ENCODE results near the gene SHISA7. TPM values are rescaled to one million over a fixed set of nuclear protein-coding genes. Genes with fewer than 3 reads are reported as not detected.

SHISA7 gene
- total and polyA plus RNA-seq, 7 donors = 0.04 to 0.41 (median 0.32) TPM; not detected in 3

GRCh38 chr19:55453511-55454260 is 10.6 kb upstream of the SHISA7 start:
- WGBS, 2 donors = 85 to 92% methylated on average over 12 of the region's 12 CpGs
- Histone ChIP-seq H3K4me1 (peaks cover 0 to 23% (median 22%) of the 10 kb centered on the region in 4 donors), H3K9me3 (no peaks in the 10 kb centered on the region), H3K36me3 (peaks cover 0 to 28% (median 0%) of the 10 kb centered on the region in 4 donors), H3K4me3 (no peak overlapping the region), H3K27ac (no peak overlapping the region), H3K27me3 (peaks cover 26 to 36% (median 31%) of the 10 kb centered on the region in 3 donors)
- DNase-seq = no peak
- intact Hi-C loops (cut with DNase I) = no loop called here
- TF ChIP-seq POLR2AphosphoS5 (IDR thresholded peaks at IDR 0.05) (no peak), EP300 (IDR thresholded peaks at IDR 0.05) (no peak), POLR2A (IDR thresholded peaks at IDR 0.05) (no peak)
- TF ChIP-seq, protein P1, sequence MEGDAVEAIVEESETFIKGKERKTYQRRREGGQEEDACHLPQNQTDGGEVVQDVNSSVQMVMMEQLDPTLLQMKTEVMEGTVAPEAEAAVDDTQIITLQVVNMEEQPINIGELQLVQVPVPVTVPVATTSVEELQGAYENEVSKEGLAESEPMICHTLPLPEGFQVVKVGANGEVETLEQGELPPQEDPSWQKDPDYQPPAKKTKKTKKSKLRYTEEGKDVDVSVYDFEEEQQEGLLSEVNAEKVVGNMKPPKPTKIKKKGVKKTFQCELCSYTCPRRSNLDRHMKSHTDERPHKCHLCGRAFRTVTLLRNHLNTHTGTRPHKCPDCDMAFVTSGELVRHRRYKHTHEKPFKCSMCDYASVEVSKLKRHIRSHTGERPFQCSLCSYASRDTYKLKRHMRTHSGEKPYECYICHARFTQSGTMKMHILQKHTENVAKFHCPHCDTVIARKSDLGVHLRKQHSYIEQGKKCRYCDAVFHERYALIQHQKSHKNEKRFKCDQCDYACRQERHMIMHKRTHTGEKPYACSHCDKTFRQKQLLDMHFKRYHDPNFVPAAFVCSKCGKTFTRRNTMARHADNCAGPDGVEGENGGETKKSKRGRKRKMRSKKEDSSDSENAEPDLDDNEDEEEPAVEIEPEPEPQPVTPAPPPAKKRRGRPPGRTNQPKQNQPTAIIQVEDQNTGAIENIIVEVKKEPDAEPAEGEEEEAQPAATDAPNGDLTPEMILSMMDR (IDR thresholded peaks at IDR 0.05) = no peak

- Histone ChIP-seq H3K27me3 (peaks cover 26 to 36% (median 31%) of the 10 kb centered on the region in 3 donors), H3K27ac (no peak overlapping the region), H3K9me3 (no peaks in the 10 kb centered on the region), H3K4me1 (peaks cover 0 to 23% (median 22%) of the 10 kb centered on the region in 4 donors), H3K4me3 (peak overlapping the region in 3 of 4 donors; percentile 1 to 36 (median 18)), H3K36me3 (peaks cover 0 to 28% (median 0%) of the 10 kb centered on the region in 4 donors)
- TF ChIP-seq EP300 (IDR thresholded peaks at IDR 0.05) = no peak
- intact Hi-C loops (cut with DNase I) = no loop called here
- 22 to 71% methylated on average over 34 of the region's 34 CpGs for WGBS, 2 donors
- DNase-seq = peak; percentile 88
Measured at GRCh38 chr19:55452749-55453346, 9.7 kb upstream of the SHISA7 start.

- intact Hi-C loops (cut with DNase I) = no loop called here
- DNase-seq = no peak
- H3K9me3 ChIP-seq = no peaks in the 10 kb centered on the region
- WGBS, 2 donors = 4 to 24% methylated on average over 57 of the region's 57 CpGs
- peaks cover 0 to 28% (median 0%) of the 10 kb centered on the region in 4 donors for H3K36me3 ChIP-seq
- TF ChIP-seq POLR2AphosphoS5 (IDR thresholded peaks at IDR 0.05) = peak in 1 of 4 donors; percentile 18
- TF ChIP-seq, protein P1 (IDR thresholded peaks at IDR 0.05) = no peak
- peaks cover 0 to 23% (median 22%) of the 10 kb centered on the region in 4 donors for H3K4me1 ChIP-seq
- no peak overlapping the region for H3K27ac ChIP-seq
- peak overlapping the region in 3 of 4 donors; percentile 1 to 36 (median 18) for H3K4me3 ChIP-seq
- peaks cover 26 to 36% (median 31%) of the 10 kb centered on the region in 3 donors for H3K27me3 ChIP-seq
Measured at GRCh38 chr19:55451965-55452748, 9.1 kb upstream of the SHISA7 start.

GRCh38 chr19:55451163-55451964 is 8.3 kb upstream of the SHISA7 start:
- Histone ChIP-seq H3K36me3 (peaks cover 0 to 25% (median 0%) of the 10 kb centered on the region in 4 donors), H3K27me3 (peaks cover 26 to 39% (median 31%) of the 10 kb centered on the region in 3 donors), H3K9me3 (no peaks in the 10 kb centered on the region), H3K27ac (no peak overlapping the region), H3K4me3 (peak overlapping the region in 2 of 4 donors; percentile 13 to 18), H3K4me1 (peaks cover 0 to 23% (median 22%) of the 10 kb centered on the region in 4 donors)
- WGBS, 2 donors = 2 to 4% methylated on average over 80 of the region's 80 CpGs
- intact Hi-C loops (cut with DNase I) = no loop called here
- TF ChIP-seq, protein P1 (IDR thresholded peaks at IDR 0.05) = no peak
- TF ChIP-seq POLR2A (IDR thresholded peaks at IDR 0.05) (no peak), EP300 (IDR thresholded peaks at IDR 0.05) (no peak), POLR2AphosphoS5 (IDR thresholded peaks at IDR 0.05) (no peak)
- no peak for DNase-seq
